AML-193 (cell line): ENCODE data around the gene TTBK1.

Experiments
- DNase-seq, 2 experiments: peaks; one replicate each; lab custom pipeline; 2025; lab: John Stamatoyannopoulos, UW

Gene TTBK1

DNA sequence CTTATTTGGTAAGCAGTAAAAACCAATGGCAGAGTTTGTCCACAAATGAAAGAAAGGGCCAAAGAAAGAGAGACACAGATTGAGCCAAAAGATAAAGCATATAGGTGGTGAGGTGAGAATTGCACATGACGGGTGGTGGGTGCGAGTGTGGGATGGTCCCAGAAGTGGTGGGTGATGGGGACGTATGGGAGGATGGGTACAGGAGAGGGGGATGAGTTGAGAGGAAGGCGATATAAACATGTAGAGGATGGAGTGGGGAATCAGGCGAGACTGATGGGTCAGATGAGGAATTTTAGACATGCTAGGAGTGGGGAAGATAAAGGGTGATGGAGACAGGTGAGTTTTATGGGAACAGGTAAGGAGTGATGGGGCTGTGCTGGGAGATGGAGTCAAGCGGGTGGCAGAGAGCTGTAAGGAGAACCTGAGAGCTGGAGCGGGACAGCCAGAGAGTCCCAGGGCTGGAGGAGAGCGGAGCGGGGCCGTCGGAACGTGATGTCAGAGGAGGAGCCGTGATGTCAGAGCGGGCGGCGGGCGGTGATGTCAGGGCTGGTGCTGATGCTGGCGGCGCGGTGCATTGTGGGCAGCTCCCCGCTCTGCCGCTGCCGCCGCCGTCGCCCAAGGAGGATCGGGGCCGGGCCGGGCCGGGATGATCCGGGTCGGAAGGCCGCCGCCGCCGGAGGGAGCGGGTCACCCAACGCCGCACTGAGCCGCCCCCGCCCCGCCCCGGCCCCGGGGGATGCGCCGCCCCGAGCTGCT is at the start of gene TTBK1:
TTBK1 (plus strand) TSS at position 574 of the 756 bp plus-strand sequence. CDS start 3,180 bp downstream, outside the sequence.
- DNase-seq: no peak

GRCh38 chr6:43193929-43194328 is 49.4 kb upstream of the TTBK1 start:
- DNase-seq: no peak

DNA sequence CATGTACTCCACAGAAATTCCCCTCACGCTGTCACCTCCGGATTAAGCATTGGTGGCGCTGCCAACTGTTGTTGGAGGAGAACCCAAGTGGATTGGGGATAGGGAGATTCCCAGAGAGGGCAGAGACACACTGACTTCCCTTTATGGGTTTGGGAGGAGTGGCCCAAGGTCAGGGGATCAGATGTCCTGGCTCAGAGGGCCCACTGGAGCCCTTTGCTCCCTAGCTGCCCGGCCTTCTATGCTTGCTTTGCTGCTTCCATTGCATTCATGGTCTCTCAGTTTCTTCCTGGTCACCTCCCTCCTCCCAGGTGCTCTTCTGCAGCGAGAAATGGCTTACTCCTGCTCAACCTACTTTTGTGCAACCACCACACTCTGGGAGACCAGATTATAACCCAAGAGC is 46.9 kb upstream of the TTBK1 start:
- no peak for DNase-seq

DNA sequence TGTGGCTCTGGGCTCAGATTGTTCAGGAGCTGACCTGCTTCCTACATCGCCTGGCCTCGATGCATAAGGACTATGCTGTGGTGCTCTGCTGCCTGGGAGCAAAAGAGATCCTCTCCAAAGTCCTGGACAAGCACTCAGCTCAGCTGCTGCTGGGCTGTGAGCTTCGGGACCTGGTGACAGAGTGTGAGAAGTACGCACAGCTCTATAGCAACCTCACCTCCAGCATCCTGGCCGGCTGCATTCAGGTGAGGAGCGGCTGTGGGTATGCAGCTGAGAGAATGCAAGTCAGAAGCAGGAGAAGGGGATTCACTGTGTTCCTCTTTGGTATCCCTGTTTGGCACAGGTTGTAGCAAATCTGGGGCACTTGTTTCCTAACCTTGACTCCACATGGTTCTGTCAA is 43.4 kb upstream of the TTBK1 start:
- DNase-seq: no peak

GRCh38 chr6:43200541-43200940 is 42.7 kb upstream of the TTBK1 start:
- DNase-seq: no peak

DNA sequence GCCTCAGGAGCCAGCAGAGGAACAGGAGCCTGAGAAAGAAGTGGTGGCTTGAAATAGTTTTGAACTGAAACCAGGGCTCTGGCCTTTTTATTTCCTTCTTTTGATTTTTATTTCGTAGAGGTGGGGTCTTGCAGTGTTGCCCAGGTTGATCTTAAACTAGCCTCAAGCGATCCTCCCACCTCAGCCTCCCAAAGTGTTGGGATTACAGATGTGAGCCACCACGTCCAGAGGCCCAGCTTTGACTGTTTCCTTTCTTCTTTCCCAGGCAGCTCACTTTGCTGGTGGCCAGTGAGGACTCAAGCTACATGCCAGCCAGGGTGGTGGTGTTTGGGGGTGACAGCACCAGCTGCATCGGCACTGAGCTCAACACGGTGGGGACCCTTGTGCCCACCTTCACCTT is 40.8 kb upstream of the TTBK1 start:
- no peak for DNase-seq

DNA sequence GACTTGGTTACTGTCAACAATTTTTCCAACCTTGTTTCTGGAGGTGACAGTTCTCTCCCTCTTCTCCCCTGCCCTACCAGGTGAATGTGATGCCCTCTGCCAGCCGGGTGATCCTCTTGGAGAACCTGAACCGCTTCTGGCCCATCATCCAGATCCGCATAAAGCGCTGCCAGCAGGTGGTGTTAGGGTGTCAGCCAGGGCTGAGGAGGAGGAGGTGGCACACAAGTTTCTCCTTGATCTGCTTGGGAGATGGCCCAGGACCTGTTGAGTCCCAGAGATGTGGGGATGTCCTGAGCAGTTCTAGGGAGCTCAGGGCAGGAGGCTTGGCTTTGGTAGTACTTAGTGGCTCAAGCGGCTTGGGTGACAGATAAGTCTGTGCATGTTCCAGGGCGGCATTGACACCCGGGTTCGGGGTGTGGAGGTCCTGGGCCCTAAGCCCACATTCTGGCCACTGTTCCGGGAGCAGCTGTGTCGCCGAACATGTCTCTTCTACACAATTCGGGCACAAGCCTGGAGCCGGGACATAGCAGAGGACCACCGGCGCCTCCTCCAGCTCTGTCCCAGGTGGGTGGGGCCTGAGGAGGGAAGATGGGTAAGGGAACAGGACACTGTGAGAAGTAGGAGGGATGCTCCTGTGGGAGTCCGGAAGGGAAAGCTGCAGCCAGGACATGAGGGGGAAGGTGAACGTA is 40.1 kb upstream of the TTBK1 start:
- DNase-seq: no peak

GRCh38 chr6:43203718-43204095 is 39.6 kb upstream of the TTBK1 start:
- DNase-seq: no peak

- DNase-seq: no peak
Measured at GRCh38 chr6:43204271-43205105, 38.8 kb upstream of the TTBK1 start.

DNA sequence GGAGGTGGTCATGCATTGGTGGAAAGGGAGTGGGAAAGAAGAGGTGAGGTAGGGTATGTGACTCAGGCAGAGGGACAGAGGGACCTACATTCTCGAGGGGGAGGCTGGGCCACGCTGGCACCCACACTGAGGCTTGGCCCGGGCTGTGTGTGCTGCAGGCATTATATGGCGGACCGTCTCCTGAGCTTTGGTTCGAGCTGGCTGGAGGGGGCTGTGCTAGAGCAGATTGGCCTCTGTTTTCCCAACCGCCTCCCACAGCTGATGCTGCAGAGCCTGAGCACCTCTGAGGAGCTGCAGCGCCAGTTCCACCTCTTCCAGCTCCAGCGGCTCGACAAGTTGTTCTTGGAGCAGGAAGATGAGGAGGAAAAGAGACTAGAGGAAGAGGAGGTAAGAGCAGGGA is 37.4 kb upstream of the TTBK1 start:
- DNase-seq: no peak

- DNase-seq: no peak
Measured at GRCh38 chr6:43207286-43207685, 36.0 kb upstream of the TTBK1 start.

DNA sequence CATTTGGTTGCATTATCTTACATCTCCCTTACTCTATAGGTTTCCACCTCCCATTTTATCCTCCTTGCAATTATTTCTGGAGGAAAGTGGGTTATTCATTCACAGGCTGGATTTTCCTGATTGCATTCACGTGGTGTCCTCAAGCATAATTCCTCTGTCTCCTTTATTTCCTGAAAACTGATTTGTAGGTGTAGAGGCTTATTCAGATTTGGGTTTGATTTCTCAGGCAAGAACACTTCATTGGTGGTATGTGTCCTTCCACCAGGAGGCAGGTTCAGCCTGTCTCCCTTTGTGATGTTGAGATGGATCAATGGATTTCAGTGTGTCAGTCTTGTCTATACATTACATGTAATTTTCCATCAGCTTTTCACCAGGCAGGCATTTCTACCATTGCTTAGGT is 31.3 kb upstream of the TTBK1 start:
- no peak for DNase-seq

- no peak for DNase-seq
Measured at GRCh38 chr6:43213431-43213830, 29.9 kb upstream of the TTBK1 start.

DNA sequence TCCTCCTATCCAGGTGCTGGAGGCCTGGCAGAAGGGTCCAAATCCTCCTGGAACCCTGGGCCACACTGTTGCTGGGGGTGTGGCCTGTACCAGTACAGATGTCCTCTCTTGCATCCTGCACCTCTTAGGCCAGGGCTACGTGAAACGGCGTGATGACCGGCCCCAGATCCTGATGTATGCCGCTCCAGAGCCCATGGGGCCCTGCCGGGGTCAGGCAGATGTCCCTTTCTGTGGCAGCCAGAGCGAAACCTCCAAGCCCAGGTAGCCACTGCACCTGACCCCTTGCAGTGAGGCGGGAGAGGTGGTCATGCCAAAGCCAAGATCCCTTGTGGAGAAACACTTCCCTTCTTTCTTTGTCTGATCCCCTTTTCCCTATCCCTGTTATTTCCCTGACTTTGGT is 28.2 kb upstream of the TTBK1 start:
- DNase-seq: no peak

- DNase-seq: no peak
Measured at GRCh38 chr6:43216200-43216599, 27.1 kb upstream of the TTBK1 start.

GRCh38 chr6:43217351-43217750 is 25.9 kb upstream of the TTBK1 start:
- no peak for DNase-seq

DNA sequence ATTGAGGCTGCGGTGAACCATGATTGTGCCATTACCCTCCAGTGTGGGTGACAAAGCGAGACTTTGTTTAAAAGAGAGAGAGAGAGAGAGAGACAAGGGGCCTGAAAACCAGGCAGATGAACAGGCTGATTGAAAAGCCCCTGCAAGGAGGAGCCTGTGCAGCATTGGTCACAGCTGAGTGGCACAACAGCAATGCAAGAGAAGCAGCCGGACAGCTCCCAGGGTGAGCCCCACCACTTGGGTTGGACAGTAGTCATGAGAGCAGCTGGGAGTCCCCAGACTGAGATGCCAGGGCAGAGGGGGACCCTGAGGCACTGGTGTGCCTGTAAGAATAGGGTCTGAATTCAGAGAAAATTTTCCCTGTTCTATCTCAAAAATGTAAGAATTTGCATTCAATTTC is 24.2 kb upstream of the TTBK1 start:
- DNase-seq: no peak

DNA sequence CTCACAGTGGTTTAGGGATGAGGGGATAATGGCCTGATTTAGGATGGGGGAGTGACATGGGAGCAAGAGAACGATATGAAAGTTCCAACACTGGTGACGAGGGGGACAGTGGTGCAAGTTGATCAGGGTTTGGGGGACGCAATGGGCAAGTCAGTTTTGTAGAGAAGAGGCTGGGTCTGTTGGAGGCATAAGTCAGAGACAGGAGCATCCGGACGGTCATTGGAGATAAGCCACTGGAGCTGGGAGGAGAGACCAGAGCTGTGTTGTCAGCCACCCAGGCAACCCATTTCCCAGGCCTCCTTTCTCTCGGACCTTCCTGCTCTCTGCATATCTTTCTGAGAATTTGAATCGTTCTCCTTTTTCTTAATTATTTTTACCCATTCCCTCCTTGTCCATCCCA is 23.5 kb upstream of the TTBK1 start:
- no peak for DNase-seq

- no peak for DNase-seq
Measured at GRCh38 chr6:43220439-43220951, 22.8 kb upstream of the TTBK1 start.

DNA sequence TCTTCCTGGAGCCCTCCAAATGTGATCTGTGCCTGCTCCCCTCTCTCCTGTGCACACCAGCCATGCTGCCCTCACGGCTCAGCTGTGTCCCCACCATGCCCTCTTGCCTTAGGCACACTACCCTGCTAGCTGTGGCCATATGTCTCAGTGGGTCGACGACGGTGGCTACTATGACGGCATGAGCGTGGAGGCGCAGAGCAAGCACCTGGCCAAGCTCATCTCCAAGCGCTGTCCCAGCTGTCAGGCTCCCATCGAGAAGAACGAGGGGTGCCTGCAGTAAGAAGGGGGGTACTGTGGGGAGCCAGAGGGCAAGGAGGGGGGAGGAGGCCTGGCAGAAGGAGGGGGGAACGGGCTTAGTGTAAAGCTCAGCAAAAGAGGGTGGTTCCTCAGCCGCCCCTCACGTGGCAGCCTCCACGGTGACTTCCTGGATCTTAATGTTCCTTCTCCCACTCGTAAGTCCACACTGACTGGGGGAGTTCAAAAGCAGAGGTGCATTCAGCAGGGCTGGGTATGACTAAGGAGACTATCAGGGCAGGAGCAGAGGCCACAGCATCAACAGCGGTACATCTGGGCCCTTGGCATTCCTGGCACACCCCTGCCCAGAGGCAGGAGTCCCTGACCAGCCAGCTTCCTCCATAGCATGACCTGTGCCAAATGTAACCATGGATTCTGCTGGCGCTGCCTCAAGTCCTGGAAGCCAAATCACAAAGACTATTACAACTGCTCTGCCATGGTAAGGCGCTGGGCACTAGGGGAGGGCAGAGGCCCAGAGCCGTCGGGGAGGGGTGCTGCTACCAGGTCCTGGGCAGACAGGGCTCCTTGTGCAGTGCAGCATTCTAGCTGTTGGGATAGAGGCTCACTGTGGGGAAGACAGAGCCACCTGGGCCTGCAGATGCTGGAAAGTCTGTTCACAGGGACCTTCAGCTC is 22.0 kb upstream of the TTBK1 start:
- no peak for DNase-seq

- DNase-seq: no peak
Measured at GRCh38 chr6:43222418-43223059, 20.7 kb upstream of the TTBK1 start.
